ENCODE results near the gene GPS1.

Gene GPS1

DNA sequence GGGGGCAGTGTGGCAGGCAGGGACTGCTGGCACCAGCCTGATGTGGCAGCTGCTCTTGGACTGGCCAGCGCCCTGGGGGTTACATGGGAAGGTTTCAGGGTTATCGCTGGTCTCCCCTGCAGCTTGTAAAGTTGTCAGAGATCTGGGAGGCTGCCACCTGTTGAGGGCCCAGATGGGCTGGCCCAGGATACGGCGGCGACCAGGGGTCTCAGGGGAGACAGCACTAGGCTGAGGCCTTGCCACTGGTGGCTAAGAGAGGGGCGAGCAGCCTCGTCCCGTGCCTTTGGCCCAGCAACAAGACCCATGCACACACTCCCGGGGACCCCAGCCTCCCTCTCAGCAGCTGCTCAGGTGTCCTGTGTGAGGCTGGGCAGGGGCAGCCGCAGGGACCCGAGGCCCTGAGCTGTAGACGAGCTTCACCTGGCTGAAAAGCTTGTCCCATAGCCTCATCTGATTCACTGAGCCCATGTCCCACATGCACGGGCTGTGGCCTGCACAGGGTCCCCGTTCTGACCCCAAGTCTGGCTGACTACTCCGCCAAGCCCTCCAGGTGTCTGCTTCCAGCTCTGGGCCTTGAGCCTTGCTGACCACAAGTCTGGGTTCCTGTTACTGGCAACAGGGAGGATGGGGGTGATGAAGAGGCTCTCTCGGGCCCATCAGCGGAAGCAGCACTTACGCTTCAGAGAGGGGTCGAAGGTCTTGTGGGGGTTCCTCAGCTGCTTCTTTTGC, 7.7 kb downstream of the GPS1 start:
- DNase-seq (ENCODE audit: low spot score) = no peak

DNA sequence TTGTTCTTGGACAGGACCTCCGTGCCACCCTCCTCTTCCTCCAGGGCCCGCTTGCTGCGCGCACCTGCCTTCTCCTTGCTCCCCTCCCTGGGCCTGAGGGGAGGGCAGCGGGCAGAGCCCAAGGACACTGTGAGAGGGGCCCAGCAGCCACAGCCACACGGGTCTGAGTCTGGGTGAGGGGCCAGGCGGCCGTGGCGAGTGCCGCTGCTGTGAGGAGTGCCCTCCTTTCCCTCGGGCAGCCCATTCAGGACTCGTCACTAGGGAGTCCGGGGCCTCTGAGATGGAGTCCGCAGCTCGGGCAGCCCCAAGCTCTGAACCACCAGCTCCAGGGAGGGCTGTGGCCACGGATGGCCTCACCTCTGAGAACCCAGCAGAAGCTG, 8.3 kb downstream of the GPS1 start:
- no peak for DNase-seq (ENCODE audit: low spot score)

DNA sequence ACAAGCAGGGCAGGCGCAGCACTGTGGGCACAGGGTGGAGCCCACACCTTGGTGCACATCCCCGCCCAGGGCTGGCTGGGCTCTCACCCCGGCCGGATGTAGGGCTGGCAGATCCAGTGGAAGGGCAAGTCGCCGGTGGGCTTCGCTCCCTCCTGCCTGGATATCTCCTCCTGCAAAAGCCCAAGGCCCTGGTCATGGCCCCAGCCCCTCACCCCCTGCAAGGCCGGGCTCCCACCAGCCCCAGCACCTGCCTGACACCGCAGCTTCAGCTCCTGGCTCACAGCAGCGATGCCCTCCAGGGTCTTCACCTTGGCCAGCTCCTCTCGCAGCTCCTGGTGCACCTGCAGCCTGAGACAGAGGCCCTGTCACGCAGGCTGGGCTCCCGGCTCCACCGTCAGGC, 8.9 kb downstream of the GPS1 start:
- DNase-seq (ENCODE audit: low spot score) = no peak

DNA sequence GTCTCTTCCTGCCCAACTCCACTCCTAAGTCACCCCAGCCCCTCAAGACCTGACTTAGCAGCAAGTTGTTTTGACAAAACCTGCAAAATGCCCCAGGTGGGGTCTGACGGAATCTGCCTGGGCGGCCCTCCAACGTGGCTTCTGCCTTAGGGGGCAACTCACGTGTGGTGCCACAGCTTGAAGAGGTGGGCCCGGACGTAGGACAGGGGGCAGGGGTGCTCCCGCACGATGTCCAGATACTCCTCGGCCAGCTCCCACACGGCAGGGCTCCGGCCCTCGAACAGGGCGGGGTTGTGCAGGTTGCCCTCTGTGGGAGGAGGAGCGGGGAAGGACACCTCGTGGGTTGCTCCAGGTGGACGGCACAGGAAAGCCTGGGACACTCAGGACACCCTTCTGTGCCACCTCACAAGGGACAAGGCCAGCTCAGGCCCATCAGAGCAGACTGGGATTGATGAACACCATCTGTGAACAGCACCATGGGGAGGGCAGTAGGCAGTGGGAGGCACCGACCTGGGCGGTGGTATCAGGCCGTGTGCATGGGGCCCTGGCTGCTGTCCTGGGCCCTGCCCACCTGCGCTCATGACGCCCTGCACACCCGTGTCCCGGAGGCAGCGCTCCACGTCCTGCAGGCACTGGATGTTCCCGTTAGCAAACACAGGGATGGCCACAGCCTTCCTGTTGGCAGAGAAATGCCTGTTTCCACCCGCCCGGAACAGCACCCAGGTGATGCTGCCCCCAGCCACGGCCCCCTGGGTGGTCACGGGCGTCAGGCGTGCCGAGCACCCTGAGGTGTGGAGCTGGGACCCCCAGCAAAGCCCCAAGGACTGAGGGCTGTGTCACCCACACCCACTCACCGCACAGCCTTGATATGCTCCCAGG, 9.6 kb downstream of the GPS1 start:
- DNase-seq (ENCODE audit: low spot score) = no peak

DNA sequence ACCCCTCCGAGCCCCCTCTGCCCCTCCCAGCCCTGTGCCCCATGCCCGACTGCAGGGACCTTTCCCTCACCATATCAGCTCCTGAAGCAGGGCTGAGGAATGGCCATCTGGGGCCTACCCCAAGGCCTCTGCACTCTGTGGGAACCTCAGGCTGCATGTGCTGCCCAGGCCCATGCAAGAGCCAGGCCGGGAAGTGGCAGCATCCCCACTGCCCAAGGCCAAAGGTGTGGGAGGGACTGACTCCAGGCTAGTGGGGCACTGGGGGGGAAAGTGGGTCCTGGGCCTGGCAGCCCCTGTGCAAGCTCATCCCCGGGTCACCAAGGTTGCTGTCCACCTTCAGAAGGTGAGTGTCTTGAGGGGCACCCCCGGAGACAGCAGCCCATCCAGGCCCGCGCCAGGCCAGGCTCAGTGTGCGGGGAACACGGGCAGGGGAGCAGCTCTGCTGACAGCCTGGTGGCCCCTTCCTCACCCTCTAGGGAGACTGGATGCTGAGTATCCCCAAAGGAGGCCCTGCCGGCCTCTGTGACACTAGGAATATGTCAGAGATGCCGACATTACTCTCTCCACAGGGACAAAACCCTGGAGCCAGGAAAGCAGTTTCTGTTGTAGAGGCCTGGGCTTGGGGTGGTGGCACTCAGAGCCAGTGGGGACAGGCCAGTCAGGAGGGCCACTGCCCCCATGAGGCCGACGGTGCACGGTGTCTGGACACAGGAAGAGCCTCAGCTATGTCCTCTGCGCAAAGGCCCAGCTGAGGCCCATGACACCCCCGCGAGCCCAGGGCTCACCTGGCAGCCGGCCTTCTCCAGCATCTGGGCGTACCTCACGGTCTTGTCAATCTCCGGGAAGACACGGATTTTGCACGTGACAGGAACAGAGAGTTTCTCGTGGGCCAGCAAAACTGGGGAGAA, 10.6 kb downstream of the GPS1 start:
- no peak for DNase-seq (ENCODE audit: low spot score)

DNA sequence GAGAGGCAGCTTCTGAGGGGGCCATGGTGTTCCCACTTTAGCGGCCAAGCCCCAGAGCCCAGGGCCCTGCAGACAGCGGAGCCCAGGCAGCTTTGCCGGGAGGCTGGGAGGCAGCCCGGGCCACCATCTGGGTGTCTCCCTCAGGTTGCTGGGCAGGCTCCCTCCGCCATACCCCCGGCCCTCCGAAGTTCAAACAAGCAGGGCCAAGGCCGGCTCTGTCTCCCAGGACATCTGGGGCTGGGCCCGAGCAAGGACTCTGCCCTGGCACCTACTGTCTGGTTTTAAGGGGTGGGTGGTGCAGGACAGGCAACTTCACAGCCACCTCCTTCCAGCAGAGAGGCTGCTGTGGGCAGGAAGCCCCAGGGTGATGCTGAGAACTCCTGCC, 11.3 kb downstream of the GPS1 start:
- DNase-seq (ENCODE audit: low spot score) = no peak

DNA sequence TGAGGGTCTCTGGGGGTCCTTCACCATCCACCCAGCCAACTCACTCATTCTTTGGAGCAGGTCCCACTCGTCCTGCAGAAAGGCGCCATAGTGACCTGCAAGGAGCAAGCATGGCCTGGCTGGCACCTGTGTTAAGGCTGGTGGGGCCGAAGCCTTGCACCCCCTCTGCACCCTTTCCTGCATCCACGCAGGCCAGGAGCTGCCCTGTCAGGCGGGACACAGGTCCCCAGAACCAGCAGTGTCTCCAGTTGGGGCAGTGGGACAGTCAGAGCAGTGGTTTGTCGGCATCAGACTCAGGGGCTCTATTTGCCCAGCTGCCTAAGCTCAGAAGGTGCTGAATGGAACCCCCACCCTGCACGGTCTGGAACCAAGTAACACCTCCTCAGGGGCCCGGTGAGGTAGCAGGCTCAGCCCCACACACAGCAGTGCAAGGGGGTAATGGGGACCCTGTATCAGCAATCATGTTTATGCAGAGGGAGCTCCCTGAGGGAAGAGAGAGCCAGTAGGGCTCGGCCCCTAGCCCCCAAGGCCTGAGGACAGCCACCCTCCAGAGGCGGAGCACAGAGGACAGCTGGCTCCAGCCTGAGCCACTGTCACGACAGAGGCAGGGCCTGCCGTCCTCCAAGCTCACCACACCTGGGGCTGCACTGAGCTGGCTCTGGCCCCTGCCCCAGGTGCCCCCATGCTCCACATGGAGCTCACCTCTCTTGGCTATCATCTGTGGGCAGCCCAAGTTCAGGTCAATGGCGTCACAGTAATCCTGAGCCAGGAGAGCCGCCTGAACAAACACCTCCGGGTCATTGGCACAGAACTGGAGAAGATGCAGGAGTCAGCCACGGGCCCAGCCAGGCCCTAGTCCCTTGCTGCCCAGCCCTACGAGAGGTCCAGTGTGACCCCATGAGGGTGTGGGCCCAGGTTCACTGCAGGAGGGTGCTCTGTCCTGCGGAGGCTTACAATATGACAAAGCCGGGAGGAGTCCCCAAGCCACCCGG, 12.0 kb downstream of the GPS1 start:
- DNase-seq (ENCODE audit: low spot score) = no peak

DNA sequence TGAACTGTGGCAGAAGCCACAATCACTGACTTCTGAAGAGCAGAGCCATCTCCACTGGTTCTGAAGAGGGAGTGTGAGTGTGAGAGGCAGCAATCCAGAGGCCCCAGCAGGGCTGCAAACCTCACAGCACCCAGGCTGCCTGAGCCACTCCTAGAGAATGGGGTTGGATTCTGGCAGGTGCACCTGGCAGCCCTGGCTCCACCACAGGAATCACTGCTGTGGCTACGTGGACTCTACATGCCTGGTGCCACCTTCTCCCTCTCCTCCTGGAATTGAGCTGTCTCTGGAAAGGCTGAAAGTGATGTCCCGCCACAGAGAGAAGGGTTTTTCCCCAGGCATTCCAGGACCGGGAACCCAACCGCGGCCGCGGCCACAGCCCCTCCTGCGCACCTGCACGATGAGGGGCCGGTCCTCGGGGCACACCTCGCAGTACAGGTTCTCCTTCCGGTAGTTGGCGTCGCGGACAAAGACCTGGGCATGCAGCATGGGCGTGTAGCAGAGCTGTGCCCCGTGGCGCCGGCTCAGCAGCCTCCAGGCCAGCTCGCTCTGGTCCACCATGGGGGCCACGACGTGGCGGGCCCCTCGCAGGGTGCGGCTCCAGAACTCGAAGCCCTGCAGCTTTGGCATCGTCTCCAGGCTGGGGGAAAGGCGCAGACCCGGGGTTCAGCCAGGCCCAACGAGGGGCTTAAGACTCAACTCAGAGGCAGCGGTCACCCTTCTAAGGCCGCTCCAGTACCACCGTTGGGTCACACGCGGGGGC, 12.9 kb downstream of the GPS1 start:
- no peak for DNase-seq (ENCODE audit: low spot score)

DNA sequence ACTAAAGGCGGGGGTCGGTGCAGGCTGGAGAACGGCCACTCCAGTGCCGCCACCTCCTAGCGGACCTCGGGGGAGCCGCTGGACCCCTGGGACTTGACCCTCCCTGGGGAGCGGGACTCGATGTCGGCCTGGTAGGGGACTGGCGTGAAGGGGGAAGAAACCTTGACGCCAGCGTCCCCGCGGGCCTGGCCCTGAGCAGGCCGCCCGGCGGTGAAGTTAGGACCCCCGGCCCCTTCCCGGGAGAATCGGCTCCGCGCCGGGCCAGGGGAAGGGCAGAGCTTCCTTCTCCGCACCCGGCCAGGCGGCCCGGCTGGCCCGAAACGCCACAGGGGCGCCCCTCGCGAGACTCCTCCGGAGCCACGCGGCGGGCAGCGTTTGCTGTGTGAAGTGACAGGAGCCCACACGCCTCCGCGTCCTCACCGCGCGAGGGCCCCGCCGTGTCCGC, 13.5 kb downstream of the GPS1 start:
- peak; percentile 27 for DNase-seq (ENCODE audit: low spot score)

DNA sequence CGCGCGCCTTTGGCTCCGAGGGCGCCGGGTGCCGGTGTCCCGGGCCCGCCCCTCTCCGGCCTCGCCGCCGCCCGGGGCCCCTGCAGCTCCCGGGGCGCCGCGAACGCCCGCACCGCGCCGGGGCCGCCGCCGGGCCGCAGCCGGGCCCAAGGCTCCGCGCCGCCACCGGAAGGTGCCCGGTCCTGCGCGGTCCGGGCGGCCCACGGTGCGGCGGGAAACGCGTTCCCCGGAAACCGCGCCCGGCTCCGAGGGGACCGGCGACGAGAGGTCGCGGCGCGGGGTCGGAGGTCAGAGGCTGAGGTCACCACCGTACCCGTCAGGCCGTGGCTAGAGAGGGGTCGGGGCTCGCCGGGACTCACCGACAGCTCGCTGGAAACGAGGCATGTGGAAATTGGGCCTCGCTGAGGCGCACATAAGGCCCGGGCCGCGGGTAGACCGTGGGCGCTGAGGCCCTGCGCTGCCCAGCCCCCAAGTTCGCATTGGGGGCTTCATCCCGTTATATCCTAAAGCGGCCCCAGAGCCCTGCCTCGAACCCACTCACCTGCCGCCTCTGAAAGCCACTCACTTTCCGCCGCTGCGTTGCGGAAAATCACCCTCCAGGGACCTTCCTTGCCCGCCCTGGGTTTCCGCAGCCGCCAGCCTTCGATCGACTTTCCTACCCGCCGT, 14.1 kb downstream of the GPS1 start, which contains the start of gene DUS1L:
TSS of gene DUS1L (minus strand) at position 167 of the 666 bp plus-strand sequence. CDS start 745 bp downstream, outside the sequence.
- DNase-seq (ENCODE audit: low spot score) = peak; percentile 94

DNA sequence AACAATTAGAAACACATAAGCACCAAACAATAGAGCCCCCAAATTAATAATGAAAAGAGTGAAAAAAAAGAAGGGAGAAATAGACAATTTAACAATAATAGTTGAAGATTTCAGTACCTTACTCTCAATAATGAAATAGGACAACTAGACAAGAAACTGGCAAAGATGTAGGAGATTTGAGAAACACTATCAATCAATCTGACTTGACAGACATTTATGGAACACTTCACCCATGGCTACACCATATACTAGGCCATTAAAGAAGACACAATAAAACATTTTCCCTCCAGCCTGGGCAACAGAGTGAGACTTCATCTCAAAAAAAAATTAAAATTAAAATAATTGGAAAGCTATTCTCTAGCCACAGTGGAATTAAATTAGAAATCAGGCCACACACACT, 18.9 kb downstream of the GPS1 start:
- DNase-seq (ENCODE audit: low spot score) = no peak

DNA sequence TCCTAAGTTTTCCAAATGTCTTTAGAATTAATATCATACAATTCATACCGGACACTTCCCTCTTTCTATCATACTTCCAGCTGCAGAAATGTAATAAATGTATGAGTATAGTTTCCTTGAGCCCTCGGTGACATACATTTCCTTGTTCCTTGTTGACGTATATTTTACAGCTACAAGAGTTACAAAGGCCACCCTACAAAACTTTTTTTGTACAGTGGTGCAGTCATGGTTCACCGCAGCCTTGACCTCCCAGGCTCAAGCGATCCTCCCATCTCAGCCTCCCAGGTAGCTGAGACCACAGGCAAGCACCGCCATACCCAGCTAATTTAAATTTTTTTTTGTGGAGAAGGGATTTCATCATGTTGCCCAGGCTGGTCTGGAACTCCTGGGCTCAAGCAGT, 21.1 kb downstream of the GPS1 start:
- DNase-seq (ENCODE audit: low spot score) = no peak

DNA sequence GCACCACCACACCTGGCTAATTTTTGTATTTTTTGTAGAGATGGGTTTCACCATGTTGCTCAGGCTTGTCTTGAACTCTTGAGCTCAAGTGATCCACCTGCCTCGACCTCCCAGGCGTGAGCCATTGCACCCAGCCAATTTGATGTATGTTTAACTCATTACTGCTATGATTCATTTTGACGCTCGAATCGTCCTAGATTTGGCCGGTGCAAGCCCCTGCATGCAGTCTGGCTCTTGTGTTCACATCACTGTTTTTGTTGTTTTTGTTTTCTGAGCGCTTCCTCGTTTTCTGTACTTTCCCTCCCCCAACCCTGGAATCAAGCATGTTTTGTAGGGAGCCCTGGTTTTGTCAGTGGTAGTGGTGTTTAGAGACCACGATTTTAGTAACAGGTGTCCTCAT, 21.7 kb downstream of the GPS1 start:
- DNase-seq (ENCODE audit: low spot score) = no peak

DNA sequence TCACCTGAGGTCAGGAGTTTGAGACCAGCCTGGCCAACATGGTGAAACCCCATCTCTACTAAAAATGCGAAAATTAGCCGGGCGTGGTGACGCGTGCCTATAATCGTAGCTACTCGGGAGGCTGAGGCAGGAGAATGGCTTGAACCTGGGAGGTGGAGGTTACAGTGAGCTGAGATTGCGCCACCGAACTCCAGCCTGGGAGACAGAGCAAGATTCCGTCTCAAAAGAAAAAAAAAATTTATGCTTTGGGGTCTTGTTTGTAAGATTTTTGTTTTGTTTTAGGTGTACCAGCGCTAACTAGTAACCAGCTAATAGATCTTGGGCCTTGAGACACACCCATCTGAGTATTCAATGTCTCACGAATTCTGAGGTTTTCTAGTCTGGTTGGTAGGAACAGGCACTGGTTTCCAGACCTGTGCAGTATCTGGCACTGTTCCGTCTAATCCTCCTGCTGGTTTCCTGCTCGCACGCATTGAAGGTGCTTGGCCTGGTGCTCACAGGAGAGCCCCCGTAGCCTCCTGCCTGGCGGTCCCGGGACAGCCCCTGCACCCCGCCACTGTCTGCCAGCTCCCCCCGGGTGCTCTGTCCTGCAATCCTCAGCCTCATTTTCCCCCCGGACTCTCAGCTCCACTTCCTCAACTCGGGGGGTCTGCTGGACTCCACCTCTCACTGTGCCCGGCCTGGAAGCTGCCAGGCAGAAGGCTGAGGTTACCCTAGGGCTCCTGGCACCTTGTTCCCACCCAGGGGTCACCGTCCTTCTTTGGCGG, 24.5 kb downstream of the GPS1 start:
- DNase-seq (ENCODE audit: low spot score) = no peak

DNA sequence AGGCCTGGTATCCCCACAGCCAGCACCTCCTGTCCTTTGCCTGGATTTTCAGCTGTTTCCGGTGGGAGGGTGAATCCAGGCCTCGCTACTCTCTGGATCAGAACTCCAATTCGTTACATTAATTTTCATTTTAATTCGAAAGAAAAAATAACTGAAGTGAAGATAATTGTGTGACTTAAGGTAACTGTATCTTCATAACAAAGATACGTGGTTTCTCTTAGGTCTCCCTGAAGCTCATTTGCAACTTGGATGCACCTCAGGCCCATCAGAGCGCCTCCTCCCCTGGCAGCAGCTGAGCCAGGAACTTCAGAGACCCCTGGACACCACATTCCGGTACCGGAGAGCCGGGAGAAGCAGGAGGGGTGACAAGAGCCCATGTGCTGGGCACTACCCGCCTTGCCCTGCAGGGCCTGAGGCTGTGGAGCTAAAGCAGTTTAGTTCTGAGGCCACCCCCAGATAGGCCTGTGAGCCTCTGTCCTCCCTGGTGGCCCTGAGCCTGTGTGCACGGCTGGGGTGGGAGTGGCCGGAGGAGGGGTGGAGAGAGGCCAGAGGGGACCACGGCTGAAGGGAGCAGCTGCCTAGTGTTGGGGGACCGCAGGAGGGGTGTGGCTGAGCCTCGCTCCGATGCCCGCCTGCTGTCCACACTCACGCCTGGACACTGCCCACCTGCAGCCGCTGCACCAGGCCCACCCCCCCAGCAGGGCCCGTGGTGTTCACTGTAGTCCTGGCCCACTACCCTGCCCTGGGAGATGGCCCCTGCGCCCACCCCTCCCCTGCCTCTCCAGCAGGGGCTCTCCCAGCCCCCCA, 25.3 kb downstream of the GPS1 start:
- no peak for DNase-seq (ENCODE audit: low spot score)

DNA sequence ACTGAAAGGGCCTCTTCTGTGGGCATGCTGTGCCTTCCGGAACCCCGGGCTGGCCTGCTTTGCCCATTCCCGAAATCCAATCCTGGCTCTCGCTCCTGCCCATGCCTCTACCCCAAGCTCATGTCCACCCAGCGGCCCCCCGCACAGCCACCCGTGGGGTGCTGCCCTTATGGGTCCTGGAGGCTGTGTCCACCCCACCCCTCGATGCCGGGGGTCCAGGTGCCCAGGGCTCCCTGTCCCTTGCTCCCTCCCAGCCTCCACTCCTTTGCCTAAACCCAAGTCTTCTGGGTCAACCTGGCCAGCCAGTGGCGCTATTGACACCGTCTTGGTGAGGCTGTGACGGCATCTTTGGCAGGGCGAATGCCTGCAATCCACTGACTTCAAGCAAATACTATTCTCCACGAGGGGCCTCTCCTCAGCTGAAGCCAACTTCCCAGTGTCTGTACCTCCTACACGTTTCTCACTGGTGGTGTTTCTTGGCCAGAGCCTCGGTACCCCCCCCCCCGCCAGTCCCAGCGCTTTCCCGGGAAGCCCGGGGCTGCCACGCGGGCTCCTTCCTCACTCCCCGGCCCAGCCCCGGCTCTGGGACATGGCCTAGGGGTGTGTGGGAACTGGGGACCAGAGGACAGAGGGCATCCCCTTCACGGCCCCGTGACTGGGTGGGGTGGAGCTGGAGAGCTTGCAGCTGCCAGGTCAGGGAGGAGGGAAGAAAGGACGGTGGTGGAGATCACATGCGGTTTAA, 26.1 kb downstream of the GPS1 start:
- no peak for DNase-seq (ENCODE audit: low spot score)

DNA sequence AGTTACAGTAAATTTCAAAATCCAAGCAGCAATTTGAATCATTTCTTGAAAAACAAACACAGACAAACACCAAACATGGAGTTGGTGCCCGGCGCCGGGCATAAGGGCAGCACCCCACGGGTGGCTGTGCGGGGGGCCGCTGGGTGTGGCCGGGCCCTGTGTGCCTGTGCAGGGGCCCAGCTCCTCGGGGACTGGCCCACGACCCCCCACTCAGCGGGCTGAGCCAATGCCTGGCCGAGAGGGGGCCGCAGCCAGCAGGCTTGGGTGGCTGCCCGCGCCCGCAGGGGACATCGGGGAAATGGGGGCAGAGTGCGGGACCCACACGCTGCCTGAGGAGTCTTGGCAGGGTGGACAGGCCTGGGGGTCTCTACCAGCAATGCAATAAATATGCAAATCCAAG, 26.7 kb downstream of the GPS1 start:
- DNase-seq (ENCODE audit: low spot score) = no peak
